Neural cell (in vitro differentiated cells): ENCODE measurements around the gene CELSR1. TPM values are rescaled to one million over a fixed set of nuclear protein-coding genes. Genes with fewer than 3 reads are reported as not detected.

Source experiments
- H2AFZ ChIP-seq: fragments of 200-600, 300-800 bp; sonication (generic), shearing (Covaris generic); 2 replicates; pipeline ENCODE4 v1.6.0; 2014; ENCODE audit warnings: low read depth, mild to moderate bottlenecking, antibody characterized with exemption, low read length, moderate library complexity
- H3F3A ChIP-seq: fragments of 200-600 bp; shearing (Covaris generic); 2 replicates; pipeline ENCODE4 v1.6.1; 2016; ENCODE audit warnings: mild to moderate bottlenecking, moderate library complexity, mixed read lengths, antibody characterized with exemption, low read length; ENCODE audit not compliant: insufficient read depth, poor library complexity, severe bottlenecking
- H3K27ac ChIP-seq: fragments of 200-600, 300-800 bp; sonication (generic), shearing (Covaris generic); 2 replicates; pipeline ENCODE4 v1.5.1; 2014; ENCODE audit warnings: mild to moderate bottlenecking, low read length, moderate library complexity
- H3K27me3 ChIP-seq: fragments of 300-800, 200-600 bp; sonication (generic), shearing (Covaris generic); 2 replicates; pipeline ENCODE4 v1.6.0; 2014; ENCODE audit warnings: mild to moderate bottlenecking, low read depth, low read length, moderate library complexity; ENCODE audit not compliant: insufficient read depth
- H3K36me3 ChIP-seq: fragments of 300-800, 200-600 bp; sonication (generic), shearing (Covaris generic); 2 replicates; pipeline ENCODE4 v1.5.1; 2014; ENCODE audit warnings: mild to moderate bottlenecking, antibody characterized with exemption, low read length, moderate library complexity; ENCODE audit not compliant: insufficient read depth
- H3K4me2 ChIP-seq: fragments of 300-800, 200-600 bp; sonication (generic), shearing (Covaris generic); 2 replicates; pipeline ENCODE4 v1.6.0; 2014; ENCODE audit warnings: mild to moderate bottlenecking, low read length
- H3K4me3 ChIP-seq: fragments of 300-800, 200-600 bp; sonication (generic), shearing (Covaris generic); 2 replicates; pipeline ENCODE4 v1.5.1; 2014; ENCODE audit warnings: mild to moderate bottlenecking, low read length, moderate library complexity
- H3K79me2 ChIP-seq: fragments of 200-600 bp; shearing (Covaris generic); replicated peaks from 2 replicates; pipeline ENCODE4 v1.6.0; 2014; ENCODE audit warnings: mild to moderate bottlenecking, low read length, moderate library complexity; ENCODE audit not compliant: insufficient read depth
- H3K9ac ChIP-seq: fragments of 300-800, 200-600 bp; sonication (generic), shearing (Covaris generic); 2 replicates; pipeline ENCODE4 v1.6.1; 2016; ENCODE audit warnings: mild to moderate bottlenecking, low read length, mixed read lengths
- H3K9me2 ChIP-seq: fragments of 200-600 bp; shearing (Covaris generic); 2 replicates; pipeline ENCODE4 v1.6.1; 2016; ENCODE audit warnings: mild to moderate bottlenecking, low read length, mixed read lengths; ENCODE audit not compliant: insufficient read depth
- H3K9me3 ChIP-seq: fragments of 200-600, 300-800 bp; sonication (generic), shearing (Covaris generic); 2 replicates; pipeline ENCODE4 v1.6.1; 2016; ENCODE audit warnings: mild to moderate bottlenecking, mixed run types, low read length, moderate library complexity, mixed read lengths
- H4K20me1 ChIP-seq: fragments of 200-600 bp; shearing (Covaris generic); 2 replicates; pipeline ENCODE4 v1.6.1; 2016; ENCODE audit warnings: mild to moderate bottlenecking, mixed run types; ENCODE audit not compliant: insufficient read depth
- CTCF ChIP-seq: fragments of 450-650 bp; IDR thresholded peaks from 2 replicates; pipeline ENCODE4 v1.5.1; 2014; ENCODE audit warnings: antibody characterized with exemption, mild to moderate bottlenecking, moderate library complexity; ENCODE audit not compliant: poor library complexity, severe bottlenecking
- EP300 ChIP-seq: fragments of 450-650 bp; conservative IDR thresholded peaks from 2 replicates; pipeline ENCODE4 v1.6.1; 2014; ENCODE audit warnings: antibody characterized with exemption, mild to moderate bottlenecking, moderate library complexity; ENCODE audit not compliant: poor library complexity, severe bottlenecking
- EZH2 ChIP-seq: fragments of 200-600, 300-800 bp; shearing (Covaris generic), sonication (generic); IDR thresholded peaks from 2 replicates; pipeline ENCODE4 v1.6.1; 2014; ENCODE audit warnings: antibody characterized with exemption, low read length, borderline replicate concordance, mild to moderate bottlenecking; ENCODE audit not compliant: insufficient read depth, poor library complexity, severe bottlenecking
- MXI1 ChIP-seq: fragments of 450-650 bp; conservative IDR thresholded peaks from 2 replicates; pipeline ENCODE4 v1.6.1; 2014; ENCODE audit warnings: antibody characterized with exemption, mild to moderate bottlenecking; ENCODE audit not compliant: poor library complexity, severe bottlenecking
- POLR2AphosphoS5 ChIP-seq: IDR thresholded peaks from 2 replicates; pipeline ENCODE4 v1.6.1; 2012
- RAD21 ChIP-seq: fragments of 450-650 bp; conservative IDR thresholded peaks from 2 replicates; pipeline ENCODE4 v1.6.1; 2014; ENCODE audit warnings: antibody characterized with exemption, mild to moderate bottlenecking, moderate library complexity
- SMC3 ChIP-seq: fragments of 450-650 bp; conservative IDR thresholded peaks from 2 replicates; pipeline ENCODE4 v1.6.1; 2014; ENCODE audit warnings: antibody characterized with exemption, mild to moderate bottlenecking, moderate library complexity; ENCODE audit not compliant: poor library complexity
- TAF1 ChIP-seq: IDR thresholded peaks from 2 replicates; pipeline ENCODE4 v1.6.1; 2012; ENCODE audit warnings: low read depth
- polyA plus RNA-seq: library from polyadenylated mRNA; depleted of rRNA; stranded (reverse); fragments of >200 nt; gene quantifications from 2 replicates; pipeline ENCODE4 v1.2.3, GENCODE V29; 2014
- TF ChIP-seq, protein P1 (sequence below): IDR thresholded peaks from 2 replicates; pipeline ENCODE4 v1.6.1; 2012; ENCODE audit warnings: borderline replicate concordance

The CELSR1 gene
- polyA plus RNA-seq, 1 donor from 2014 or later, result 0.14 TPM

DNA sequence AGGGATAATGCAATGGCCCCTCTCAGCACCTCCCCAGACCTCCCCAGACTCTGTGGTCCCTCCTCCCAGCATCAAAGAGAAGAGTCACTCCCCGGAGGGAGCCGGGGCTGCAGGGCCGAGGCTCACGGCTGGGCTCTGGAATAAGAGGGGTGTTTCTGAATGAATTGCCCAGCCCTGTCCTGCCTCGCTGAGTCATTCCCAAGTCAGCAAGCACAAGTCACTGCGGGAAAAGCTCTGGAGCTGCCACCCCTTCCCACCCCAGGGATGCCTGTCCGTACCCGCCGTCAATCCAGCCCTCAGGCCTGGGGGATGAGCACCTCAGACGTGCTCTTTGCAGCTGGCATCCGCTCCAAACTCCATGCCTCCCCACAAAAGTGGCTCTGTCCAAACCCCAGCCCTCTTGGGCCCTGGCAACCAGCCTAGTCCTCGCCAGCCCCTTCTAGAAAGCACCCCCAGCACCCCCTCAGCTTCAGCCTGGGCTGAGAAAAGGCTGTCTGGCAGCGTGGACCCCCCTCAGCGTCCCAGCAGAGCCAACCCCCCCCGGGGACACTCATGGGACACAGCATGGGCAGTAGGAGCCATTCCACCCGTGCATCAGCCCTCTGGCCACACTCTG is 22.7 kb downstream of the CELSR1 start:
- Histone ChIP-seq H4K20me1 (no peaks in the 10 kb centered on the region), H3K9me3 (no peaks in the 10 kb centered on the region), H3K27ac (no peak overlapping the region), H2AFZ (no peak overlapping the region), H3K9me2 (no peaks in the 10 kb centered on the region), H3K4me2 (no peak overlapping the region), H3K36me3 (no peaks in the 10 kb centered on the region), H3K4me3 (no peak overlapping the region), H3K79me2 (no peaks in the 10 kb centered on the region), H3K9ac (no peak overlapping the region), H3K27me3 (no peaks in the 10 kb centered on the region), H3F3A (no peaks in the 10 kb centered on the region)
- no peak for TF ChIP-seq SMC3
- no peak for TF ChIP-seq CTCF
- no peak for TF ChIP-seq TAF1
- no peak for TF ChIP-seq EZH2
- TF ChIP-seq EP300, result no peak

- Histone ChIP-seq H3K4me3 (no peak overlapping the region), H2AFZ (no peak overlapping the region), H3K4me2 (no peak overlapping the region), H3K36me3 (no peaks in the 10 kb centered on the region), H3K79me2 (no peaks in the 10 kb centered on the region), H3K9ac (no peak overlapping the region), H3F3A (no peaks in the 10 kb centered on the region), H3K27ac (no peak overlapping the region), H4K20me1 (no peaks in the 10 kb centered on the region), H3K9me2 (no peaks in the 10 kb centered on the region), H3K9me3 (no peaks in the 10 kb centered on the region), H3K27me3 (no peaks in the 10 kb centered on the region)
- TF ChIP-seq MXI1, result no peak
- no peak for TF ChIP-seq EZH2
- TF ChIP-seq POLR2AphosphoS5, result no peak
- TF ChIP-seq EP300, result no peak
- no peak for TF ChIP-seq SMC3
- no peak for TF ChIP-seq CTCF
- TF ChIP-seq, protein P1, sequence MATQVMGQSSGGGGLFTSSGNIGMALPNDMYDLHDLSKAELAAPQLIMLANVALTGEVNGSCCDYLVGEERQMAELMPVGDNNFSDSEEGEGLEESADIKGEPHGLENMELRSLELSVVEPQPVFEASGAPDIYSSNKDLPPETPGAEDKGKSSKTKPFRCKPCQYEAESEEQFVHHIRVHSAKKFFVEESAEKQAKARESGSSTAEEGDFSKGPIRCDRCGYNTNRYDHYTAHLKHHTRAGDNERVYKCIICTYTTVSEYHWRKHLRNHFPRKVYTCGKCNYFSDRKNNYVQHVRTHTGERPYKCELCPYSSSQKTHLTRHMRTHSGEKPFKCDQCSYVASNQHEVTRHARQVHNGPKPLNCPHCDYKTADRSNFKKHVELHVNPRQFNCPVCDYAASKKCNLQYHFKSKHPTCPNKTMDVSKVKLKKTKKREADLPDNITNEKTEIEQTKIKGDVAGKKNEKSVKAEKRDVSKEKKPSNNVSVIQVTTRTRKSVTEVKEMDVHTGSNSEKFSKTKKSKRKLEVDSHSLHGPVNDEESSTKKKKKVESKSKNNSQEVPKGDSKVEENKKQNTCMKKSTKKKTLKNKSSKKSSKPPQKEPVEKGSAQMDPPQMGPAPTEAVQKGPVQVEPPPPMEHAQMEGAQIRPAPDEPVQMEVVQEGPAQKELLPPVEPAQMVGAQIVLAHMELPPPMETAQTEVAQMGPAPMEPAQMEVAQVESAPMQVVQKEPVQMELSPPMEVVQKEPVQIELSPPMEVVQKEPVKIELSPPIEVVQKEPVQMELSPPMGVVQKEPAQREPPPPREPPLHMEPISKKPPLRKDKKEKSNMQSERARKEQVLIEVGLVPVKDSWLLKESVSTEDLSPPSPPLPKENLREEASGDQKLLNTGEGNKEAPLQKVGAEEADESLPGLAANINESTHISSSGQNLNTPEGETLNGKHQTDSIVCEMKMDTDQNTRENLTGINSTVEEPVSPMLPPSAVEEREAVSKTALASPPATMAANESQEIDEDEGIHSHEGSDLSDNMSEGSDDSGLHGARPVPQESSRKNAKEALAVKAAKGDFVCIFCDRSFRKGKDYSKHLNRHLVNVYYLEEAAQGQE, result no peak
- no peak for TF ChIP-seq RAD21
- TF ChIP-seq TAF1, result no peak
Observed at GRCh38 chr22:46513908-46514550, 23.4 kb downstream of the CELSR1 start.
